CD4-positive, alpha-beta T cell (primary cell): ENCODE results near the gene SWAP70. TPM values are rescaled to one million over a fixed set of nuclear protein-coding genes. Genes with fewer than 3 reads are reported as not detected.

ENCODE experiments used
- ATAC-seq: fragments of 200-7000 bp; cut with Tn5 transposase; one replicate; pipeline ENCODE4 v1.10.0; 2022; ENCODE audit warnings: mild to moderate bottlenecking; ENCODE audit not compliant: poor library complexity
- CTCF ChIA-PET: fragments of 350-600 bp; sonication (Branson Sonifier 250); formaldehyde crosslinking; loops from one replicate; lab custom pipeline; 2021; ENCODE audit warnings: antibody characterized with exemption, inconsistent platforms; lab: Charles Lee
- POLR2A ChIA-PET: fragments of 350-600 bp; sonication (Branson Sonifier 250); formaldehyde crosslinking; loops from one replicate; lab custom pipeline; 2021; ENCODE audit warnings: antibody characterized with exemption, inconsistent platforms; lab: Charles Lee
- DNase-seq, 14 experiments: peaks; one replicate each; pipeline ENCODE4 v3.0.0-alpha.2; 2013 to 2020; ENCODE audit warnings: mixed read lengths in 2 of 14
- H3K27ac ChIP-seq, 2 donors: one replicate each; pipeline versions ENCODE4 v1.5.1 to v1.7.0; 2013; ENCODE audit warnings: low read length in 2 of 2, low read depth in 1 of 2, mild to moderate bottlenecking in 1 of 2
- H3K27me3 ChIP-seq, 2 experiments: 1 replicate in 1 of 2; 2 replicates in 1 of 2; pipeline versions ENCODE4 v1.6.1 to v1.7.0; 2013; ENCODE audit warnings: low read length in 2 of 2, control low read depth in 1 of 2, mild to moderate bottlenecking in 1 of 2, moderate library complexity in 1 of 2; ENCODE audit not compliant: insufficient read depth in 2 of 2, control insufficient read depth in 1 of 2
- H3K36me3 ChIP-seq: one replicate; pipeline ENCODE4 v1.6.1; 2013; ENCODE audit warnings: low read length, control low read depth; ENCODE audit not compliant: insufficient read depth
- H3K4me1 ChIP-seq: one replicate; pipeline ENCODE4 v1.6.1; 2013; ENCODE audit warnings: low read length, control low read depth; ENCODE audit not compliant: insufficient read depth
- H3K4me3 ChIP-seq: one replicate; pipeline ENCODE4 v1.5.1; 2013; ENCODE audit warnings: mild to moderate bottlenecking, low read length, moderate library complexity
- H3K9me3 ChIP-seq, 2 experiments: 1 replicate in 1 of 2; 2 replicates in 1 of 2; pipeline versions ENCODE4 v1.6.1 to v1.7.0; 2013; ENCODE audit warnings: low read length in 2 of 2, mild to moderate bottlenecking in 2 of 2, control low read depth in 1 of 2, moderate library complexity in 1 of 2; ENCODE audit not compliant: control insufficient read depth in 1 of 2, insufficient read depth in 1 of 2
- H3K27ac Mint-ChIP-seq: one replicate; pipeline ENCODE4 v1.8.0; 2020; ENCODE audit warnings: mixed read lengths
- H3K27me3 Mint-ChIP-seq: one replicate; pipeline ENCODE4 v1.8.0; 2021; ENCODE audit warnings: mixed read lengths
- H3K36me3 Mint-ChIP-seq: one replicate; pipeline ENCODE4 v1.8.0; 2021; ENCODE audit warnings: low read depth, mixed read lengths
- H3K4me1 Mint-ChIP-seq: one replicate; pipeline ENCODE4 v1.8.0; 2021; ENCODE audit warnings: low read depth, mixed read lengths
- H3K4me3 Mint-ChIP-seq: one replicate; pipeline ENCODE4 v1.8.0; 2020; ENCODE audit warnings: mild to moderate bottlenecking, mixed read lengths
- H3K9me3 Mint-ChIP-seq: one replicate; pipeline ENCODE4 v1.8.0; 2020; ENCODE audit warnings: mixed read lengths
- intact Hi-C, 2 experiments: fragments of 100-400 bp; cut with DNase I in 1 of 2; cut with micrococcal nuclease in 1 of 2; formaldehyde crosslinking; loops; one replicate each; pipeline versions ENCODE4 v1.15.1 to v1.9.0; 2023 to 2025; cut with DNase I, micrococcal nuclease
- total RNA-seq, 174 experiments: library from RNA in 2 of 174; stranded (reverse) in 2 of 174; gene quantifications; one replicate each; pipeline ENCODE4 v1.2.3 and lab custom pipeline; 2021 to 2026
- TF ChIP-seq, protein P1 (sequence below): fragments of 200-600 bp; IDR thresholded peaks from one replicate; pipeline ENCODE4 v1.8.0; 2022; ENCODE audit warnings: antibody characterized with exemption, mild to moderate bottlenecking

The SWAP70 gene
- total RNA-seq, 2 experiments from 2014 or later: 4.0 to 4.1 TPM

- H3K27me3 Mint-ChIP-seq: no peaks in the 10 kb centered on the region
- H3K27ac ChIP-seq: no peak overlapping the region
- H3K36me3 Mint-ChIP-seq: peaks cover 70% of the 10 kb centered on the region
- no peak overlapping the region for H3K4me3 ChIP-seq
- no peak overlapping the region for H3K4me3 Mint-ChIP-seq
- H3K36me3 ChIP-seq: peaks cover 21% of the 10 kb centered on the region
- H3K27ac Mint-ChIP-seq: no peak overlapping the region
- no peak for DNase-seq
- H3K4me1 ChIP-seq: no peaks in the 10 kb centered on the region
- no peak for ATAC-seq
- POLR2A ChIA-PET: no interaction called here
- no peaks in the 10 kb centered on the region for H3K9me3 Mint-ChIP-seq
- TF ChIP-seq, protein P1, sequence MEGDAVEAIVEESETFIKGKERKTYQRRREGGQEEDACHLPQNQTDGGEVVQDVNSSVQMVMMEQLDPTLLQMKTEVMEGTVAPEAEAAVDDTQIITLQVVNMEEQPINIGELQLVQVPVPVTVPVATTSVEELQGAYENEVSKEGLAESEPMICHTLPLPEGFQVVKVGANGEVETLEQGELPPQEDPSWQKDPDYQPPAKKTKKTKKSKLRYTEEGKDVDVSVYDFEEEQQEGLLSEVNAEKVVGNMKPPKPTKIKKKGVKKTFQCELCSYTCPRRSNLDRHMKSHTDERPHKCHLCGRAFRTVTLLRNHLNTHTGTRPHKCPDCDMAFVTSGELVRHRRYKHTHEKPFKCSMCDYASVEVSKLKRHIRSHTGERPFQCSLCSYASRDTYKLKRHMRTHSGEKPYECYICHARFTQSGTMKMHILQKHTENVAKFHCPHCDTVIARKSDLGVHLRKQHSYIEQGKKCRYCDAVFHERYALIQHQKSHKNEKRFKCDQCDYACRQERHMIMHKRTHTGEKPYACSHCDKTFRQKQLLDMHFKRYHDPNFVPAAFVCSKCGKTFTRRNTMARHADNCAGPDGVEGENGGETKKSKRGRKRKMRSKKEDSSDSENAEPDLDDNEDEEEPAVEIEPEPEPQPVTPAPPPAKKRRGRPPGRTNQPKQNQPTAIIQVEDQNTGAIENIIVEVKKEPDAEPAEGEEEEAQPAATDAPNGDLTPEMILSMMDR: no peak
- CTCF ChIA-PET: interaction anchor here (0.6 kb wide), 1 partner anchor 30 kb away, joined by 4 read pairs; no protein-coding TSS in a partner anchor
- intact Hi-C loops: no loop called here
- no peaks in the 10 kb centered on the region for H3K27me3 ChIP-seq
- H3K9me3 ChIP-seq: no peaks in the 10 kb centered on the region
- no peaks in the 10 kb centered on the region for H3K4me1 Mint-ChIP-seq
Measured at GRCh38 chr11:9784602-9785315, 120.9 kb downstream of the SWAP70 start.

- Histone ChIP-seq H3K4me3 (no peak overlapping the region), H3K9me3 (no peaks in the 10 kb centered on the region), H3K4me1 (no peaks in the 10 kb centered on the region), H3K27me3 (no peaks in the 10 kb centered on the region), H3K27ac (no peak overlapping the region), H3K36me3 (peaks cover 5% of the 10 kb centered on the region)
- no peaks in the 10 kb centered on the region for H3K4me1 Mint-ChIP-seq
- no peaks in the 10 kb centered on the region for H3K27me3 Mint-ChIP-seq
- TF ChIP-seq, protein P1: no peak
- CTCF ChIA-PET: no interaction called here
- intact Hi-C loops: no loop called here
- ATAC-seq (no peak), DNase-seq (no peak)
- POLR2A ChIA-PET: no interaction called here
- peaks cover 55% of the 10 kb centered on the region for H3K36me3 Mint-ChIP-seq
- H3K4me3 Mint-ChIP-seq: no peak overlapping the region
- H3K9me3 Mint-ChIP-seq: no peaks in the 10 kb centered on the region
- H3K27ac Mint-ChIP-seq: no peak overlapping the region
Measured at GRCh38 chr11:9787260-9787659, 123.4 kb downstream of the SWAP70 start.

DNA sequence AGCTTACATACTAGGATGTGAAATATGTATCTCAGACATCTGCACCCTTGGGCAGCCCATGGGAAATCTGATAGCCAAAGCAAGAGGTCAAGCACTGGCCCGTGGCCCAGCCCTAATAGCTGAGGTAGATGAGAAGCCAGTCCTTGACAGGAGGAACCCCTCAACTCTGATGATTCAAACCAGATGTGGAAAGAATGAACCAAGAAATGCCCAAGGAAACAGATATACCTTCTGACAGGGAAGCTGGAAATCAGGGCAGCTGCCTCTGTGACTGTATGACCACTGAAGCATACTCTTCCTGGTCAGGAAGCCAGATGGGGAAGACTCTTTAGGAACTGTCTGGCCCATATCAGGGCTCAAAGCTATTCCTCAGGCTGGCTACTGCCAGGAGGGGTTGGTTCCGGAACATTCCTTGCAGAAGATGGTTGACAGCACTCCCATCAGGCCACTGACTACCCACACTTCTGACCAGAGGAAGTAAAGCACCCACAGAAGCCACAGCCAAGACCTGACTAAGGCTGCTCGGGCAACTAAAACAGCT, 124.2 kb downstream of the SWAP70 start:
- intact Hi-C loops: no loop called here
- TF ChIP-seq, protein P1: no peak
- ATAC-seq: no peak
- H3K36me3 Mint-ChIP-seq: peaks cover 51% of the 10 kb centered on the region
- ChIA-PET CTCF (no interaction called here), POLR2A (no interaction called here)
- Histone ChIP-seq H3K27ac (no peak overlapping the region), H3K9me3 (no peaks in the 10 kb centered on the region), H3K36me3 (peaks cover 5% of the 10 kb centered on the region), H3K27me3 (no peaks in the 10 kb centered on the region), H3K4me1 (no peaks in the 10 kb centered on the region), H3K4me3 (no peak overlapping the region)
- no peaks in the 10 kb centered on the region for H3K27me3 Mint-ChIP-seq
- H3K4me1 Mint-ChIP-seq: no peaks in the 10 kb centered on the region
- H3K4me3 Mint-ChIP-seq: no peak overlapping the region
- no peak for DNase-seq
- H3K9me3 Mint-ChIP-seq: no peaks in the 10 kb centered on the region
- no peak overlapping the region for H3K27ac Mint-ChIP-seq
